Endothelial cell of umbilical vein (primary cell): Measurements from ENCODE around the gene PEX19.

Experiments
- POLR2A ChIP-seq: IDR thresholded peaks from 2 replicates; pipeline ENCODE4 v1.6.1; 2012; ENCODE audit warnings: low read depth, mild to moderate bottlenecking, control low read depth, low read length
- TF ChIP-seq, protein P1 (sequence below), 2 donors: IDR thresholded peaks; 1 replicate in 1 of 2; 2 replicates in 1 of 2; pipeline ENCODE4 v1.5.1; 2011; ENCODE audit warnings: low read length in 2 of 2, mild to moderate bottlenecking in 2 of 2, moderate library complexity in 2 of 2, control low read depth in 1 of 2, inconsistent platforms in 1 of 2, low read depth in 1 of 2; ENCODE audit not compliant: insufficient read depth in 1 of 2; ENCODE audit errors: extremely low read depth in 1 of 2

GRCh38 chr1:160238408-160238807, 46.5 kb downstream of the PEX19 start:
- TF ChIP-seq, protein P1, sequence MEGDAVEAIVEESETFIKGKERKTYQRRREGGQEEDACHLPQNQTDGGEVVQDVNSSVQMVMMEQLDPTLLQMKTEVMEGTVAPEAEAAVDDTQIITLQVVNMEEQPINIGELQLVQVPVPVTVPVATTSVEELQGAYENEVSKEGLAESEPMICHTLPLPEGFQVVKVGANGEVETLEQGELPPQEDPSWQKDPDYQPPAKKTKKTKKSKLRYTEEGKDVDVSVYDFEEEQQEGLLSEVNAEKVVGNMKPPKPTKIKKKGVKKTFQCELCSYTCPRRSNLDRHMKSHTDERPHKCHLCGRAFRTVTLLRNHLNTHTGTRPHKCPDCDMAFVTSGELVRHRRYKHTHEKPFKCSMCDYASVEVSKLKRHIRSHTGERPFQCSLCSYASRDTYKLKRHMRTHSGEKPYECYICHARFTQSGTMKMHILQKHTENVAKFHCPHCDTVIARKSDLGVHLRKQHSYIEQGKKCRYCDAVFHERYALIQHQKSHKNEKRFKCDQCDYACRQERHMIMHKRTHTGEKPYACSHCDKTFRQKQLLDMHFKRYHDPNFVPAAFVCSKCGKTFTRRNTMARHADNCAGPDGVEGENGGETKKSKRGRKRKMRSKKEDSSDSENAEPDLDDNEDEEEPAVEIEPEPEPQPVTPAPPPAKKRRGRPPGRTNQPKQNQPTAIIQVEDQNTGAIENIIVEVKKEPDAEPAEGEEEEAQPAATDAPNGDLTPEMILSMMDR (IDR thresholded peaks at IDR 0.05; ENCODE audit: extremely low read depth in 1 of 2, insufficient read depth in 1 of 2, low read depth in 1 of 2, low read length in 2 of 2), result no peak
- TF ChIP-seq POLR2A, result no peak
